MM.1S (cell line): ENCODE data around the gene NPPA.

Source experiments
- CTCF ChIP-seq: fragments of 300-600 bp; sonication (generic); IDR thresholded peaks from 2 replicates; pipeline ENCODE4 v1.5.1; 2016; ENCODE audit warnings: antibody characterized with exemption, low read length, mixed read lengths
- EZH2 ChIP-seq: fragments of 300-600 bp; sonication (generic); optimal IDR thresholded peaks from 2 replicates; pipeline ENCODE3; 2017; ENCODE audit warnings: low read depth, mild to moderate bottlenecking, antibody characterized with exemption, low read length, mixed read lengths
- EZH2phosphoT487 ChIP-seq: fragments of 300-600 bp; sonication (generic); IDR thresholded peaks from 2 replicates; pipeline ENCODE4 v1.6.1; 2018; ENCODE audit warnings: antibody characterized with exemption, low read length

- no peak for TF ChIP-seq EZH2
- no peak for TF ChIP-seq CTCF
- no peak for TF ChIP-seq EZH2phosphoT487
Measured at GRCh38 chr1:11797525-11798216, 49.9 kb downstream of the NPPA start.
